Gastrocnemius medialis (tissue), 4 donors: ENCODE data around the gene C10orf95.

Experiments
- CTCF ChIP-seq, 5 experiments: fragments of 450-650 bp in 3 of 5; fragments of 200-600 bp in 2 of 5; sonication (generic) in 2 of 5; IDR thresholded peaks in 4 of 5; conservative IDR thresholded peaks in 1 of 5; 1 replicate in 4 of 5; 2 replicates in 1 of 5; pipeline ENCODE4 v1.5.1; 2016 to 2019; ENCODE audit warnings: antibody characterized with exemption in 5 of 5, mild to moderate bottlenecking in 3 of 5, moderate library complexity in 3 of 5
- POLR2A ChIP-seq, 2 donors: fragments of 450-650 bp; IDR thresholded peaks; one replicate each; pipeline ENCODE4 v1.6.1; 2017; ENCODE audit warnings: antibody characterized with exemption in 2 of 2, mild to moderate bottlenecking in 2 of 2, moderate library complexity in 2 of 2

GRCh38 chr10:102452672-102453340, 1.5 kb upstream of the C10orf95 start:
- TF ChIP-seq CTCF (IDR thresholded peaks at IDR 0.05 in 4 of 5, conservative IDR thresholded peaks at IDR 0.05 in 1 of 5) (no peak), POLR2A (IDR thresholded peaks at IDR 0.05) (no peak)
